HepG2 (cell line): ENCODE results near the gene HES6. TPM values are rescaled to one million over a fixed set of nuclear protein-coding genes. Genes with fewer than 3 reads are reported as not detected.
A peak's percentile ranks its signal among the peaks of the same experiment; 100 is the strongest.

Experiments
- ARNTL ChIP-seq: sonication (generic); formaldehyde crosslinking; IDR thresholded peaks from 2 replicates; pipeline ENCODE4 v1.4.0; 2020; ENCODE audit warnings: mild to moderate bottlenecking, missing genetic modification reagents
- CREB3 ChIP-seq: sonication (generic); formaldehyde crosslinking; IDR thresholded peaks from 2 replicates; pipeline ENCODE4 v1.5.0; 2020; ENCODE audit warnings: missing genetic modification reagents
- CREM ChIP-seq, 2 experiments: sonication (generic) in 1 of 2; formaldehyde crosslinking in 1 of 2; IDR thresholded peaks; 2 replicates each; pipeline versions ENCODE4 v1.4.0 to v1.6.1; 2016 to 2020; ENCODE audit warnings: antibody characterized with exemption in 1 of 2, mild to moderate bottlenecking in 1 of 2, missing genetic modification reagents in 1 of 2
- DPF2 ChIP-seq: sonication (generic); formaldehyde crosslinking; IDR thresholded peaks from 2 replicates; pipeline ENCODE4 v1.4.0; 2020; ENCODE audit warnings: mild to moderate bottlenecking, low read depth, missing genetic modification reagents, borderline replicate concordance
- ELF1 ChIP-seq: sonication (generic); formaldehyde crosslinking; IDR thresholded peaks from 2 replicates; pipeline ENCODE4 v1.4.0; 2020; ENCODE audit warnings: missing genetic modification reagents
- FOSL1 ChIP-seq: sonication (generic); formaldehyde crosslinking; IDR thresholded peaks from 2 replicates; pipeline ENCODE4 v1.9.0; 2021; ENCODE audit warnings: missing genetic modification reagents, borderline replicate concordance
- FOXO1 ChIP-seq: sonication (generic); formaldehyde crosslinking; IDR thresholded peaks from 2 replicates; pipeline ENCODE4 v1.4.0; 2020; ENCODE audit warnings: missing genetic modification reagents
- GLI4 ChIP-seq: sonication (generic); formaldehyde crosslinking; IDR thresholded peaks from 2 replicates; pipeline ENCODE4 v1.5.1; 2020; ENCODE audit warnings: missing genetic modification reagents, mild to moderate bottlenecking, moderate library complexity, borderline replicate concordance
- HNRNPH1 ChIP-seq: fragments of 200-400 bp; formaldehyde crosslinking; optimal IDR thresholded peaks from 2 replicates; pipeline ENCODE3; 2017; ENCODE audit warnings: mild to moderate bottlenecking, low read depth, low read length
- KDM2A ChIP-seq: sonication (generic); formaldehyde crosslinking; IDR thresholded peaks from 2 replicates; pipeline ENCODE4 v1.4.0; 2020; ENCODE audit warnings: low read depth, missing genetic modification reagents, borderline replicate concordance
- KDM6A ChIP-seq: IDR thresholded peaks from 2 replicates; pipeline ENCODE4 v1.6.1; 2016; ENCODE audit warnings: low read depth
- NBN ChIP-seq: fragments of 450-650 bp; conservative IDR thresholded peaks from 2 replicates; pipeline ENCODE4 v1.6.1; 2017
- NONO ChIP-seq, 2 experiments: fragments of 450-650 bp in 1 of 2; sonication (generic) in 1 of 2; formaldehyde crosslinking in 1 of 2; IDR thresholded peaks in 1 of 2; conservative IDR thresholded peaks in 1 of 2; 2 replicates each; pipeline versions ENCODE4 v1.6.1 to v1.8.0; 2017 to 2022; ENCODE audit warnings: mild to moderate bottlenecking in 1 of 2, missing genetic modification reagents in 1 of 2, moderate library complexity in 1 of 2
- NR2F2 ChIP-seq: IDR thresholded peaks from 2 replicates; pipeline ENCODE4 v1.6.1; 2012; ENCODE audit warnings: low read depth, inconsistent platforms, borderline replicate concordance
- SMARCC2 ChIP-seq: fragments of 450-650 bp; IDR thresholded peaks from 2 replicates; pipeline ENCODE4 v1.6.1; 2017; ENCODE audit warnings: antibody characterized with exemption, mild to moderate bottlenecking
- SMYD3 ChIP-seq: sonication (generic); formaldehyde crosslinking; IDR thresholded peaks from 2 replicates; pipeline ENCODE4 v1.8.1; 2023; ENCODE audit warnings: mild to moderate bottlenecking, missing genetic modification reagents
- ZC3H13 ChIP-seq: sonication (generic); formaldehyde crosslinking; IDR thresholded peaks from 2 replicates; pipeline ENCODE4 v1.8.1; 2023; ENCODE audit warnings: mild to moderate bottlenecking, missing genetic modification reagents, moderate library complexity
- ZFP37 ChIP-seq: sonication (generic); formaldehyde crosslinking; IDR thresholded peaks from 2 replicates; pipeline ENCODE4 v1.4.0; 2020; ENCODE audit warnings: missing genetic modification reagents, borderline replicate concordance
- ZFYVE20 ChIP-seq: sonication (generic); formaldehyde crosslinking; IDR thresholded peaks from 2 replicates; pipeline ENCODE4 v1.8.0; 2023; ENCODE audit warnings: low read depth, mild to moderate bottlenecking, moderate library complexity, missing genetic modification reagents, borderline replicate concordance
- ZNF225 ChIP-seq: sonication (generic); formaldehyde crosslinking; IDR thresholded peaks from 2 replicates; pipeline ENCODE4 v1.4.0; 2020; ENCODE audit warnings: mild to moderate bottlenecking, missing genetic modification reagents
- ZNF251 ChIP-seq: sonication (generic); formaldehyde crosslinking; IDR thresholded peaks from 2 replicates; pipeline ENCODE4 v1.9.0; 2021; ENCODE audit warnings: mild to moderate bottlenecking, missing genetic modification reagents
- ZNF577 ChIP-seq: sonication (generic); formaldehyde crosslinking; IDR thresholded peaks from 2 replicates; pipeline ENCODE4 v1.4.0; 2020; ENCODE audit warnings: mild to moderate bottlenecking, low read depth, missing genetic modification reagents, borderline replicate concordance
- ZNF709 ChIP-seq: sonication (generic); formaldehyde crosslinking; IDR thresholded peaks from 2 replicates; pipeline ENCODE4 v1.5.0; 2020; ENCODE audit warnings: mild to moderate bottlenecking, missing genetic modification reagents
- ZNF790 ChIP-seq: sonication (generic); formaldehyde crosslinking; IDR thresholded peaks from 2 replicates; pipeline ENCODE4 v1.8.0; 2022; ENCODE audit warnings: missing genetic modification reagents, mild to moderate bottlenecking, borderline replicate concordance
- ZSCAN12 ChIP-seq: sonication (generic); formaldehyde crosslinking; IDR thresholded peaks from 2 replicates; pipeline ENCODE4 v1.9.0; 2021; ENCODE audit warnings: mild to moderate bottlenecking, missing genetic modification reagents
- ZSCAN29 ChIP-seq: sonication (generic); formaldehyde crosslinking; conservative IDR thresholded peaks from 2 replicates; pipeline ENCODE4 v1.4.0; 2020; ENCODE audit warnings: mild to moderate bottlenecking, missing genetic modification reagents
- polyA plus RNA-seq, 8 experiments: library from polyadenylated mRNA; depleted of rRNA in 3 of 8; stranded (reverse) in 7 of 8; unstranded in 1 of 8; fragments of >200 nt; fragmentation: Illumina TruSeq in 4 of 8; extraction: Trizol in 4 of 8; gene quantifications; 2 replicates each; pipeline versions ENCODE4 v1.2.1 to v1.2.3, GENCODE V29; 2011 to 2016; ENCODE audit warnings: low read depth in 4 of 8, missing spikeins in 1 of 8, mixed read lengths in 1 of 8; ENCODE audit not compliant: insufficient read depth in 1 of 8
- total RNA-seq, 5 experiments: library from RNA; depleted of rRNA; stranded (reverse); fragments of >200 nt; fragmentation: Illumina TruSeq; extraction: Trizol; gene quantifications; 2 replicates each; pipeline ENCODE4 v1.2.3, GENCODE V29; 2016; ENCODE audit warnings: low read depth in 1 of 5
- TF ChIP-seq, protein P1 (sequence below): IDR thresholded peaks from 2 replicates; pipeline ENCODE4 v1.6.1; 2016; ENCODE audit warnings: low read depth, borderline replicate concordance
- TF ChIP-seq, protein P2 (sequence below): sonication (generic); formaldehyde crosslinking; IDR thresholded peaks from 2 replicates; pipeline ENCODE4 v1.8.1; 2023; ENCODE audit warnings: missing genetic modification reagents, inconsistent platforms, borderline replicate concordance

The HES6 gene
- total and polyA plus RNA-seq, 2 of the 13 experiments (the other 11 are each of a cell fraction or from before 2014, with no cell fraction given), result 19.5 to 82.8 TPM

DNA sequence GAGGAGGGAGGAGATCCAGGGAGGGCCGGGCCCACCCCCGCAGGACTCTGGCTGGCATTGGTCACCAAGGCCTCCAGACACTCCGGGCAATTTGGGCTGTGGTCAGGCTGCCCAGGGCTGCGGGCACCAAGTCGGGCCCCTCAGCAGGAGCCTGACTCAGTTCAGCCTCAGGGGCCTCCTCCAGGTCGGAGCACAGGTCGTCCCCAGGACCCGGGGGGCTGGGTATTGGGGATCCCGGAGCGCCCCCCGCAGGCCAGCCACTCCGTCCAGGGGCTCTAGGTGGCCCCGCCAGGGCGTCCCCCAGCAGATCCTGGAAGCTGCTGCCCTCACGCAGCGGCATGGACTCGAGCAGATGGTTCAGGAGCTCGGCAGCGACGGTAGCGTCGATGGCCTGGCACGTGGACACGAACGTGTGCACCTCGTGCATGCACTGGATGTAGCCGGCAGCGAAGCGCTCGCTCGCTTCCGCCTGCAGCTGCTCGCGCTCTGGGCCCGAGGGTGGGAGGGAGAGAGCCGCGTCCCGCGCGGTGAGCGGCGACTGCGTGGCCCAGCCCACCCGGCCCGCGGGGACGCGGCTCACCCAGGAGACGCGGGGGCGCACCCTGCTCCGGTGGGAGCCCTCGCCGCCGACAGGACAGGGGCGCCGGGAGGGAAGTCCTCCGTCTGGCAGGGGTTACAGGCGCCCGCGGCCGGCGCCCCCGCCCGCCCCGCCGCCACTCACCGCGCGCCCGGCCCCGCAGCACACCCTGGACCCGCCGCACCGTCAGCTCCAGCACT, 884 bp downstream of the HES6 start (continued):
- no peak for TF ChIP-seq NONO (IDR thresholded peaks at IDR 0.05)
- no peak for TF ChIP-seq NONO (CRISPR knock-in tag; conservative IDR thresholded peaks at IDR 0.05)
- peak; percentile 95; the same call in 1 of the 2 replicates for TF ChIP-seq GLI4 (CRISPR knock-in tag)
- no peak for TF ChIP-seq NR2F2
- peak; percentile 43; the same call in 1 of the 2 replicates for TF ChIP-seq ELF1
- peak; percentile 81; the same call in 1 of the 2 replicates for TF ChIP-seq SMYD3 (CRISPR knock-in tag)
- TF ChIP-seq NBN, result no peak
- 0 out of 2 replicates have a peak, but pooled peaks have one; percentile 92 for TF ChIP-seq ZNF251 (CRISPR knock-in tag)
- TF ChIP-seq ZFP37, result peak; percentile 98
- TF ChIP-seq ZC3H13 (CRISPR knock-in tag), result 0 out of 2 replicates have a peak, but pooled peaks have one; percentile 79
- TF ChIP-seq ZNF225 (CRISPR knock-in tag), result peak; percentile 99
- TF ChIP-seq KDM2A (CRISPR knock-in tag), result peak; percentile 73
- peak; percentile 98; the same call in 1 of the 2 replicates for TF ChIP-seq ZNF790 (CRISPR knock-in tag)
- peak; percentile 98 for TF ChIP-seq ZNF709 (CRISPR knock-in tag)
- no peak; the same call in 1 of the 2 replicates for TF ChIP-seq KDM6A (CRISPR knock-in tag)
- no peak for TF ChIP-seq DPF2 (CRISPR knock-in tag)
- peak; percentile 88; the same call in 1 of the 2 replicates for TF ChIP-seq FOXO1 (CRISPR knock-in tag)
- TF ChIP-seq ZSCAN12 (CRISPR knock-in tag), result peak; percentile 99
- no peak for TF ChIP-seq HNRNPH1
- TF ChIP-seq ARNTL (CRISPR knock-in tag), result peak; percentile 92
- peak; percentile 99 for TF ChIP-seq CREB3 (CRISPR knock-in tag)
- peak; percentile 99 for TF ChIP-seq ZFYVE20 (CRISPR knock-in tag)
- no peak for TF ChIP-seq SMARCC2
- TF ChIP-seq ZSCAN29 (CRISPR knock-in tag), result no peak
- TF ChIP-seq, protein P1, sequence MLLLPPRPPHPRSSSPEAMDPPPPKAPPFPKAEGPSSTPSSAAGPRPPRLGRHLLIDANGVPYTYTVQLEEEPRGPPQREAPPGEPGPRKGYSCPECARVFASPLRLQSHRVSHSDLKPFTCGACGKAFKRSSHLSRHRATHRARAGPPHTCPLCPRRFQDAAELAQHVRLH, result peak; percentile 96; the same call in 1 of the 2 replicates
- 0 out of 2 replicates have a peak, but pooled peaks have one; percentile 43 for TF ChIP-seq ZNF577 (CRISPR knock-in tag)
- TF ChIP-seq CREM (IDR thresholded peaks at IDR 0.05), result no peak
- TF ChIP-seq CREM (CRISPR knock-in tag; IDR thresholded peaks at IDR 0.05), result no peak
- TF ChIP-seq, protein P2, sequence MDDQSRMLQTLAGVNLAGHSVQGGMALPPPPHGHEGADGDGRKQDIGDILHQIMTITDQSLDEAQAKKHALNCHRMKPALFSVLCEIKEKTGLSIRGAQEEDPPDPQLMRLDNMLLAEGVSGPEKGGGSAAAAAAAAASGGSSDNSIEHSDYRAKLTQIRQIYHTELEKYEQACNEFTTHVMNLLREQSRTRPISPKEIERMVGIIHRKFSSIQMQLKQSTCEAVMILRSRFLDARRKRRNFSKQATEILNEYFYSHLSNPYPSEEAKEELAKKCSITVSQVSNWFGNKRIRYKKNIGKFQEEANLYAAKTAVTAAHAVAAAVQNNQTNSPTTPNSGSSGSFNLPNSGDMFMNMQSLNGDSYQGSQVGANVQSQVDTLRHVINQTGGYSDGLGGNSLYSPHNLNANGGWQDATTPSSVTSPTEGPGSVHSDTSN (CRISPR knock-in tag), result peak; percentile 92; the same call in 1 of the 2 replicates
- TF ChIP-seq FOSL1, result peak; percentile 62; the same call in 1 of the 2 replicates
